Measurements from ENCODE around the gene ING1.

ING1 gene

DNA sequence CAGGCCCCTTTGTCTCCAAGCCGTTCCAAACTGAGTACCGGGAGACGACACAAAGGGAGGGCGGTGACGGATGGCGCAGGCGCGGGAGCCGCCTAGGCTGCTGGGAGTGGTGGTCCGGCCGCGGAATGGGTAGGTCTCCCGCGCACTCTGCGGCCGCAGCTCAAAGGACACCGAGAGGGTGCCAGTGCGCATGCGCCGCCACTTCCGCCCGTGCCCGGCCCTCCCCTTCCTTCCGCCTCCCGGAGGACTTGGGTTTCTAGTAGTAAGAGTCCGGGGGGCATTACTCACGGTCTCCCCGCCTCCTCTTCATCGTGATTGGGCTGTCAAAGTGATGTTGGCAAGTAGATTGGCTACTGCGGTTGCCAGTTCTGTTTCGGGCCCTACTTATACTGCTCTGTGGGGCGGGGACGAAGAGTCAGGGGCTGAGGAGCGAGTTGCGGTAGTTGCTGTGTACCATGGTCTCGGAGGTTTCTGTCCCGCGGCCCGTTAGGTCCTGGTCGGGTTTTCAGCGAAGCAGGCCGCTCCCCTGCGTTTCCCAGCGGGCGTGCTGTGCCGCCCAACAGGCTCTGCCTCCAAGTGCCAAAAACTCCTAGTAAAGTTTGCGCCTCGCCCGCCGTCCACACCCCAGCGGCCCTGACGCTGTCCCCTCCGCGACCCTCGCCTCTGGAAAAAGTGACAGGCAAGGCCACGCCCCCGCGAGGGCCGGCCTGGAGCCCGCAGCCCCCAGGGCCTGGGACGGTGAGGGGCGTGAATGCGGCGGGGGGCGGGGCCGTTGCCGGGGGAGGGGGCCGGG lies 455 bp upstream of the ING1 start:
- no peaks in the 10 kb centered on the region for H3K9me3 ChIP-seq (ENCODE audit: insufficient read depth, low read length)
- no peak for TF ChIP-seq YY1 (IDR thresholded peaks at IDR 0.05; ENCODE audit: insufficient read depth, insufficient read length)
- no peak for TF ChIP-seq SUZ12 (IDR thresholded peaks at IDR 0.05; ENCODE audit: extremely low read depth, insufficient read depth, insufficient read length)
- TF ChIP-seq ZNF274 (IDR thresholded peaks at IDR 0.05; ENCODE audit: low read depth, low read length): no peak
- H3K27me3 ChIP-seq (ENCODE audit: insufficient read depth, insufficient read length): no peaks in the 10 kb centered on the region
- H3K9ac ChIP-seq (ENCODE audit: insufficient read length, low read depth): peak overlapping the region; percentile 94
- no peaks in the 10 kb centered on the region for H3K4me1 ChIP-seq (ENCODE audit: insufficient read depth, insufficient read length)
- no peaks in the 10 kb centered on the region for H3K36me3 ChIP-seq (ENCODE audit: insufficient read depth, insufficient read length, low read length)
- DNase-seq (ENCODE audit: low read depth, low spot score): peak; percentile 98
- peak overlapping the region; percentile 96 for H3K4me3 ChIP-seq (ENCODE audit: insufficient read length, low read depth)

DNA sequence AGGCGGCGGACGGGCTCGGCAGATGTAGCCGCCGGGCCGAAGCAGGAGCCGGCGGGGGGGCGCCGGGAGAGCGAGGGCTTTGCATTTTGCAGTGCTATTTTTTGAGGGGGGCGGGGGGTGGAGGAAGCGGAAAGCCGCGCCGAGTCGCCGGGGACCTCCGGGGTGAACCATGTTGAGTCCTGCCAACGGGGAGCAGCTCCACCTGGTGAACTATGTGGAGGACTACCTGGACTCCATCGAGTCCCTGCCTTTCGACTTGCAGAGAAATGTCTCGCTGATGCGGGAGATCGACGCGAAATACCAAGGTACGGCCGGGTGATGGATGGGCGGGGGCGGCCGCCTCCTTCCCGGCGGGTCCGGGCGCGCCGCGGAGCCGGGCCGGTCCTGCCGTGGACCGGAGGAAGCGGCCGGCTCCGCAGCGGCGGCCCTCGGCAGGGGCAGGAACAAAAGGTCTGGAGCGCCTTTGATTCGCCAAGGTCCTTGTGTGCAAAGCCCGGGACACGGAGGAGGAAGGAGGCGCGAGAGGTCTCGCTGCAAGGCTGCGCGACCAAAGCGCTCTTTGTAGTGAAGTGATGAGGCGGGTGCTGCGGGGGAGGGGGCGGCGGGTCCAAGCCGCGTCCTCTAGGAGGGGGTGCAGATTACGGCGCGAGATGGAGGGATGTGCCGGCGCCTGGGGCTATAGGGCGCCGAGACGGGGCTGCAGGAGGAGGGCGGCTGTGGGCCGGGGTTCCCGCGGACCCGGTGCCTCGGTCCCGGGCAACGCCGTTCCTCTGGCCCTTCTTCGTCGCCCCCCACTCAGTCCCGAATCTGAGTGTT lies 689 bp downstream of the ING1 start:
- Histone ChIP-seq H3K36me3 (ENCODE audit: insufficient read depth, insufficient read length, low read length) (peaks cover 6% of the 10 kb centered on the region), H3K9me3 (ENCODE audit: insufficient read depth, low read length) (no peaks in the 10 kb centered on the region), H3K4me3 (ENCODE audit: insufficient read length, low read depth) (peak overlapping the region; percentile 88), H3K27me3 (ENCODE audit: insufficient read depth, insufficient read length) (no peaks in the 10 kb centered on the region), H3K9ac (ENCODE audit: insufficient read length, low read depth) (peak overlapping the region; percentile 89), H3K4me1 (ENCODE audit: insufficient read depth, insufficient read length) (no peaks in the 10 kb centered on the region)
- no peak for TF ChIP-seq ZNF274 (IDR thresholded peaks at IDR 0.05; ENCODE audit: low read depth, low read length)
- TF ChIP-seq SUZ12 (IDR thresholded peaks at IDR 0.05; ENCODE audit: extremely low read depth, insufficient read depth, insufficient read length): no peak
- no peak for TF ChIP-seq YY1 (IDR thresholded peaks at IDR 0.05; ENCODE audit: insufficient read depth, insufficient read length)
- DNase-seq (ENCODE audit: low read depth, low spot score): peak; percentile 30

DNA sequence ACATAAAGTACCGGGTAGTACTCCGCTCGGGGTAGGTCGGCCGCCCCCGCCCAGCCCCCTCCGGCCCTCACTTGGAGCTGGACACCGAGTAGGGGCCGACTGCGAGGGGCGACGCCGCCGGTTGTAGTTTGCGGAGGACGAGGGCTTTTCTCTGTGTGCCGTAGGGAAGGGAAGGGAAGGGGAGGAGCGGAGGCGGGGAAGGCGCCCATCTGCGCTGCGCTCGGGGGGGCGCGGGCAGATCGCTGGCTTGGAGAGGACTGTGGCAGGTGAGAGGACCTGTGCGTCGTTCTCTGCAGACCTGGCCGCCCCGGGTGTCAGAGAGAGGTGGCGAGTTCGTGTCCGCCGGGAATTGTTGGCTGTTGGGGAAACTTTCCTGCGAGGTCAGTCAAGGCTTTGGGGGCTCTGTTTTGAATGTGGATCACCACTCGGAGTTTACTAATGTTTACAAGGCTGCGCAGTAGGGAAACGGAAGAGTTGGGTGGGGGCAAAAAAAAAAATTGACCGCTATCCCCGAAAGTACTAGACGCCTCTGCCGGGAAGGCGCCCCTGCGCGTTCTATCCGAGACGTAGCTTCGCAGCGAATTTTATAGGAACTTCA lies 1.4 kb downstream of the ING1 start:
- no peaks in the 10 kb centered on the region for H3K9me3 ChIP-seq (ENCODE audit: insufficient read depth, low read length)
- H3K9ac ChIP-seq (ENCODE audit: insufficient read length, low read depth): peak overlapping the region; percentile 89
- peak overlapping the region; percentile 88 for H3K4me3 ChIP-seq (ENCODE audit: insufficient read length, low read depth)
- no peak for DNase-seq (ENCODE audit: low read depth, low spot score)
- no peak for TF ChIP-seq SUZ12 (IDR thresholded peaks at IDR 0.05; ENCODE audit: extremely low read depth, insufficient read depth, insufficient read length)
- TF ChIP-seq ZNF274 (IDR thresholded peaks at IDR 0.05; ENCODE audit: low read depth, low read length): no peak
- no peaks in the 10 kb centered on the region for H3K4me1 ChIP-seq (ENCODE audit: insufficient read depth, insufficient read length)
- H3K27me3 ChIP-seq (ENCODE audit: insufficient read depth, insufficient read length): no peaks in the 10 kb centered on the region
- H3K36me3 ChIP-seq (ENCODE audit: insufficient read depth, insufficient read length, low read length): peaks cover 13% of the 10 kb centered on the region

DNA sequence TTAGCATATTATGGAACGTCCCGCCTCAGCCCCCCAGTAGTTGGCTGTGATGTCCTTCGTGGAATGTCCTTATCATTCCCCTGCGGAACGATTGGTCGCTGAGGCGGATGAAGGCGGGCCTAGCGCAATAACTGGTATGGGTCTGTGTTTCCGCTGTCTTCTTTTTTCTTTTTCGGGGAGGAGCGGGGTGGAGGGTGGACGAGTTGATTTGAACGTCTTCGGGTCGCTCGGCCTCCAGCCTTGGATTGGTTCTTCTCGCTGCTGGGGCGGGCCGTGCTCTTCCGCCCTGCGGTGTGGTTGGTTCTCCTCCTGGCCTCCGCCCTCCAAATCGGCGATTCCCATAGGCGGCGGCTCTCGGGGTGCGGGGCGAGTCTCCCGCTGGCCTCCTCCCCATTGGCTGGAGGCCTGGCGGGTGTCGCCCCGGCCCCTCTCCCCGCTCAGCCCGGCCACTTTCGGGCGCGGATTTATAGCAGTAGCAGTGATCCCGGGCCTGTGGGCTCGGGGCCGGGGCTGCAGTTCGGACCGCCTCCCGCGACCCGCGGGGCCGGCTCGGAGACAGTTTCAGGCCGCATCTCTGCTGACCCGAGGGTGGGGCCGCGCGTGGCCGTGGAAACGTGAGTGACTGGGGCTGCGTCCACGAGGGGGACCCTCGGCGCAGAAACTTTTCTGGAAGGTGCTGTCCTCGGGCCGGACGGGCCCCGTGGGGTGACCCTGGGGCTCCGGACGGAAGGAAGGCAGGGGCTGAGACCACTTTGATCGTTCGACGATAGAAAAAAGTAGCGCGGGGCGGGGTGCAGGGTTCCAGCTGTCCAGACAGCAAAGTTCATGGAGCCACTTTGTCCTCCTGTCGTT lies 2.1 kb downstream of the ING1 start:
- TF ChIP-seq ZNF274 (IDR thresholded peaks at IDR 0.05; ENCODE audit: low read depth, low read length) (no peak), YY1 (IDR thresholded peaks at IDR 0.05; ENCODE audit: insufficient read depth, insufficient read length) (no peak), SUZ12 (IDR thresholded peaks at IDR 0.05; ENCODE audit: extremely low read depth, insufficient read depth, insufficient read length) (no peak)
- Histone ChIP-seq H3K9ac (ENCODE audit: insufficient read length, low read depth) (peak overlapping the region; percentile 96), H3K9me3 (ENCODE audit: insufficient read depth, low read length) (no peaks in the 10 kb centered on the region), H3K36me3 (ENCODE audit: insufficient read depth, insufficient read length, low read length) (peaks cover 20% of the 10 kb centered on the region), H3K4me1 (ENCODE audit: insufficient read depth, insufficient read length) (no peaks in the 10 kb centered on the region), H3K4me3 (ENCODE audit: insufficient read length, low read depth) (peak overlapping the region; percentile 88), H3K27me3 (ENCODE audit: insufficient read depth, insufficient read length) (no peaks in the 10 kb centered on the region)
- peak; percentile 99 for DNase-seq (ENCODE audit: low read depth, low spot score)

DNA sequence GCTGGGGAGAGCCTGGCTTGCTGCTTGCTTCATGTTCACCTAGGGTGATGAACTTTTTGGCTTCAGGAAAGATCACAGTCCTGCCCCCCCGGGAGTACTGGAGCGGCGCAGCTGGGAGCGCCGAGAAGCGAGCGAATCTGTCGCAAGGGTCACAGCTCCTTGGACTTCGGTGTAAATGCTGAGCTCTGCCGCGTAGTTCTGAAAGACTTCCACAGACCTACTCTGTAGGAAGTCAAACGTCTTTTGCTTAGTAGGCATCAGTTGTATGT lies 2.7 kb downstream of the ING1 start:
- Histone ChIP-seq H3K36me3 (ENCODE audit: insufficient read depth, insufficient read length, low read length) (peaks cover 23% of the 10 kb centered on the region), H3K4me3 (ENCODE audit: insufficient read length, low read depth) (peak overlapping the region; percentile 87), H3K4me1 (ENCODE audit: insufficient read depth, insufficient read length) (no peaks in the 10 kb centered on the region), H3K9ac (ENCODE audit: insufficient read length, low read depth) (peak overlapping the region; percentile 96), H3K9me3 (ENCODE audit: insufficient read depth, low read length) (no peaks in the 10 kb centered on the region), H3K27me3 (ENCODE audit: insufficient read depth, insufficient read length) (no peaks in the 10 kb centered on the region)
- no peak for DNase-seq (ENCODE audit: low read depth, low spot score)
- TF ChIP-seq YY1 (IDR thresholded peaks at IDR 0.05; ENCODE audit: insufficient read depth, insufficient read length) (no peak), SUZ12 (IDR thresholded peaks at IDR 0.05; ENCODE audit: extremely low read depth, insufficient read depth, insufficient read length) (no peak), ZNF274 (IDR thresholded peaks at IDR 0.05; ENCODE audit: low read depth, low read length) (no peak)

DNA sequence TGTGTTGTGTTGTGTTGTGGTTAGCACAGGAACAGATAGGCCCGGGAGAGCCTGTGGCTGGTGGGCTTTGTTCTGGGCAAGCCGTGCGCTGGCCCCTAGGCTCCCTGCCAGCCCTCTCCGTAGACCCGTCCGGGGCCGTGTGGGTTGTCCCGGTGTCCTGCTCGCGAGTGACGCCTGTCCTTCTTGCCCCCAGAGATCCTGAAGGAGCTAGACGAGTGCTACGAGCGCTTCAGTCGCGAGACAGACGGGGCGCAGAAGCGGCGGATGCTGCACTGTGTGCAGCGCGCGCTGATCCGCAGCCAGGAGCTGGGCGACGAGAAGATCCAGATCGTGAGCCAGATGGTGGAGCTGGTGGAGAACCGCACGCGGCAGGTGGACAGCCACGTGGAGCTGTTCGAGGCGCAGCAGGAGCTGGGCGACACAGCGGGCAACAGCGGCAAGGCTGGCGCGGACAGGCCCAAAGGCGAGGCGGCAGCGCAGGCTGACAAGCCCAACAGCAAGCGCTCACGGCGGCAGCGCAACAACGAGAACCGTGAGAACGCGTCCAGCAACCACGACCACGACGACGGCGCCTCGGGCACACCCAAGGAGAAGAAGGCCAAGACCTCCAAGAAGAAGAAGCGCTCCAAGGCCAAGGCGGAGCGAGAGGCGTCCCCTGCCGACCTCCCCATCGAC lies 5.7 kb downstream of the ING1 start:
- H3K4me1 ChIP-seq (ENCODE audit: insufficient read depth, insufficient read length): no peaks in the 10 kb centered on the region
- no peak for DNase-seq (ENCODE audit: low read depth, low spot score)
- TF ChIP-seq SUZ12 (IDR thresholded peaks at IDR 0.05; ENCODE audit: extremely low read depth, insufficient read depth, insufficient read length) (no peak), YY1 (IDR thresholded peaks at IDR 0.05; ENCODE audit: insufficient read depth, insufficient read length) (no peak), ZNF274 (IDR thresholded peaks at IDR 0.05; ENCODE audit: low read depth, low read length) (no peak)
- no peak overlapping the region for H3K9ac ChIP-seq (ENCODE audit: insufficient read length, low read depth)
- H3K9me3 ChIP-seq (ENCODE audit: insufficient read depth, low read length): no peaks in the 10 kb centered on the region
- no peaks in the 10 kb centered on the region for H3K27me3 ChIP-seq (ENCODE audit: insufficient read depth, insufficient read length)
- H3K4me3 ChIP-seq (ENCODE audit: insufficient read length, low read depth): no peak overlapping the region
- peaks cover 26% of the 10 kb centered on the region for H3K36me3 ChIP-seq (ENCODE audit: insufficient read depth, insufficient read length, low read length)

Data from NT2/D1 (cell line).